Measurements from ENCODE around the gene CCDC126. TPM values are rescaled to one million over a fixed set of nuclear protein-coding genes. Genes with fewer than 3 reads are reported as not detected.

CCDC126 gene
- total RNA-seq, 2 donors from 2014 or later = 7.6 to 10.6 TPM

DNA sequence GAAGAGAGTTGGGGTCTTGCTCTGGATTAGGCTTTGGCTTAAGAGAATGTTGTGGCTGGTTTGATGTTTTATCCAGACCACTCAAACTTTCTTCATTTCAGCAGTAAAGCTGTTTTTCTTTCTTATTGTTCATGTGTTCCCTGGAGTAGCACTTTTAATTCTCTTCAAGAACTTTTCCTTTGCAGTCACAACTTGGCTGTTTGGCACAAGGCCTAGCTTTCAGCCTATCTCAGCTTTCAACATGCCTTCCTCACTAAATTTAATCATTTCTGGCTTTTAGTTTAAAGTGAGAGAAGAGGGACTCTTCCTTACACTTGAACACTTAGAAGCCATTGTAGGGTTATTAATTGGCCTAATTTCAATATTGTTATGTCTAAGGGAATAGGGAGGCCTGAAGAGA lies 18.1 kb downstream of the CCDC126 start:
- intact Hi-C loops (cut with DNase I) = no loop called here
- Histone ChIP-seq H3K27ac (no peak overlapping the region), H3K36me3 (no peaks in the 10 kb centered on the region), H3K9me3 (no peaks in the 10 kb centered on the region), H3K9ac (ENCODE audit: low read depth in 2 of 2, low read length in 2 of 2) (no peak overlapping the region), H3K4me1 (no peaks in the 10 kb centered on the region), H3K4me3 (no peak overlapping the region), H3K27me3 (no peaks in the 10 kb centered on the region)
- no peak for DNase-seq
- TF ChIP-seq CTCF (IDR thresholded peaks at IDR 0.05) = no peak

DNA sequence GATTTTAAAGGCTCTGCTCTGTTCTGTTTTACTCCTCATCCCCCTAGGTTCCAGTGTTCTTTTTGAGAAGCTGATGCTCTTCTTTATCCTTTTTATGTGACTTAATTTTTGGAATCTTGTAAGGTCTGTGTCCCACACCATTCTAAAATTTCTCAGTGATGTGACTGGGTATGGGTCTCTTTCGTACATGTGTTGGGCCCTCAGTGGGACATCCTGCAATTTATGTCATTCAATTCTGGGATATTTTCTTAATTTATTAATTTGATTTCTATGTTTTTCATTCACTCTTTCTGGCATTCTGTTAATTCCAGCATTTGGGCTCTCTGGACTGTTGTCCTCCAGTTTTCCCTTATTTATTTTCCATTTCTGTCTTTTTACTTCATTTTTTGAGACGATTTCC lies 19.4 kb downstream of the CCDC126 start:
- no peaks in the 10 kb centered on the region for H3K4me1 ChIP-seq
- no peak for TF ChIP-seq CTCF (IDR thresholded peaks at IDR 0.05)

GRCh38 chr7:23617482-23617881 lies 20.3 kb downstream of the CCDC126 start:
- no peak for DNase-seq
- intact Hi-C loops (cut with DNase I) = no loop called here
- no peak overlapping the region for H3K9ac ChIP-seq (ENCODE audit: low read depth in 2 of 2, low read length in 2 of 2)
- H3K27ac ChIP-seq = no peak overlapping the region
- no peaks in the 10 kb centered on the region for H3K27me3 ChIP-seq
- no peak for TF ChIP-seq CTCF (IDR thresholded peaks at IDR 0.05)
- no peaks in the 10 kb centered on the region for H3K4me1 ChIP-seq
- no peaks in the 10 kb centered on the region for H3K36me3 ChIP-seq
- H3K4me3 ChIP-seq = no peak overlapping the region
- H3K9me3 ChIP-seq = no peaks in the 10 kb centered on the region

More for the DNA sequence above, 19.4 kb downstream of the CCDC126 start:
- no peak for DNase-seq
- no peak overlapping the region for H3K4me3 ChIP-seq
- no peaks in the 10 kb centered on the region for H3K27me3 ChIP-seq
- no peaks in the 10 kb centered on the region for H3K9me3 ChIP-seq
- intact Hi-C loops (cut with DNase I) = no loop called here
- H3K9ac ChIP-seq (ENCODE audit: low read depth in 2 of 2, low read length in 2 of 2) = no peak overlapping the region
- no peaks in the 10 kb centered on the region for H3K36me3 ChIP-seq
- H3K27ac ChIP-seq = no peak overlapping the region

GRCh38 chr7:23618241-23618640 lies 21.1 kb downstream of the CCDC126 start:
- Histone ChIP-seq H3K36me3 (no peaks in the 10 kb centered on the region), H3K9ac (ENCODE audit: low read depth in 2 of 2, low read length in 2 of 2) (no peak overlapping the region)

GRCh38 chr7:23619141-23619540 lies 22.0 kb downstream of the CCDC126 start:
- Histone ChIP-seq H3K9ac (ENCODE audit: low read depth in 2 of 2, low read length in 2 of 2) (no peak overlapping the region), H3K9me3 (no peaks in the 10 kb centered on the region), H3K27ac (no peak overlapping the region), H3K4me1 (no peaks in the 10 kb centered on the region), H3K36me3 (no peaks in the 10 kb centered on the region), H3K27me3 (no peaks in the 10 kb centered on the region), H3K4me3 (no peak overlapping the region)
- intact Hi-C loops (cut with DNase I) = no loop called here
- no peak for DNase-seq
- TF ChIP-seq CTCF (IDR thresholded peaks at IDR 0.05) = no peak

More at GRCh38 chr7:23618241-23618640, 21.1 kb downstream of the CCDC126 start:
- no peak for TF ChIP-seq CTCF (IDR thresholded peaks at IDR 0.05)
- H3K9me3 ChIP-seq = no peaks in the 10 kb centered on the region
- H3K27ac ChIP-seq = no peak overlapping the region
- intact Hi-C loops (cut with DNase I) = no loop called here
- H3K4me1 ChIP-seq = no peaks in the 10 kb centered on the region
- DNase-seq = no peak
- no peak overlapping the region for H3K4me3 ChIP-seq
- no peaks in the 10 kb centered on the region for H3K27me3 ChIP-seq

DNA sequence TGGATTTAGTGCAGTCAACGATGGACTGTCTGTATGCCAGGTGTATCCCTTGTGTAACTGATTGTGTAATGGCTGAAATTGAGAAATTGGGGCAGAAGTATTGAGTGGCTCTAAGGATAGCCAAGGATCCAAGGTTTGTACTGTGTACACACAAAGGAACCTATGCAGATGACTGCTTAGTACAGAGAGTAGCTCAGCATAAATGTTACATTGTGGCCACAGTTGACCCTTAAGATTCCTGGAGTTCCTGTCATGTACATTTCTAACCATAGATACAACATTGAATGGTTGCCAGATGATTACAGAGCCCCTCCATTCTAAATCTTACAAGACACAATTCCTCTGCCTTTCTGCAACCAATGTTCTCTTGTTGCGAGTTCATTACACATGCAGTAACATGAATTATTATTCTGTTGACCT lies 25.3 kb downstream of the CCDC126 start:
- H3K9ac ChIP-seq (ENCODE audit: low read depth in 2 of 2, low read length in 2 of 2) = no peak overlapping the region
- H3K36me3 ChIP-seq = no peaks in the 10 kb centered on the region
- intact Hi-C loops (cut with DNase I) = no loop called here
- no peaks in the 10 kb centered on the region for H3K4me1 ChIP-seq
- no peak for DNase-seq
- no peaks in the 10 kb centered on the region for H3K27me3 ChIP-seq
- no peak overlapping the region for H3K4me3 ChIP-seq
- TF ChIP-seq CTCF (IDR thresholded peaks at IDR 0.05) = no peak
- H3K9me3 ChIP-seq = no peaks in the 10 kb centered on the region
- H3K27ac ChIP-seq = no peak overlapping the region

All from colonic mucosa (tissue), 4 donors.